ENCODE measurements around the gene SUCNR1.
"Not testable (repeated sequence)": the region's sequence is repeated elsewhere in the genome, so short reads cannot be mapped to it uniquely, and the experiment has no call there.

SUCNR1 gene

GRCh38 chr3:151919446-151919845 is 46.0 kb downstream of the SUCNR1 start:
- TF ChIP-seq, protein P1, sequence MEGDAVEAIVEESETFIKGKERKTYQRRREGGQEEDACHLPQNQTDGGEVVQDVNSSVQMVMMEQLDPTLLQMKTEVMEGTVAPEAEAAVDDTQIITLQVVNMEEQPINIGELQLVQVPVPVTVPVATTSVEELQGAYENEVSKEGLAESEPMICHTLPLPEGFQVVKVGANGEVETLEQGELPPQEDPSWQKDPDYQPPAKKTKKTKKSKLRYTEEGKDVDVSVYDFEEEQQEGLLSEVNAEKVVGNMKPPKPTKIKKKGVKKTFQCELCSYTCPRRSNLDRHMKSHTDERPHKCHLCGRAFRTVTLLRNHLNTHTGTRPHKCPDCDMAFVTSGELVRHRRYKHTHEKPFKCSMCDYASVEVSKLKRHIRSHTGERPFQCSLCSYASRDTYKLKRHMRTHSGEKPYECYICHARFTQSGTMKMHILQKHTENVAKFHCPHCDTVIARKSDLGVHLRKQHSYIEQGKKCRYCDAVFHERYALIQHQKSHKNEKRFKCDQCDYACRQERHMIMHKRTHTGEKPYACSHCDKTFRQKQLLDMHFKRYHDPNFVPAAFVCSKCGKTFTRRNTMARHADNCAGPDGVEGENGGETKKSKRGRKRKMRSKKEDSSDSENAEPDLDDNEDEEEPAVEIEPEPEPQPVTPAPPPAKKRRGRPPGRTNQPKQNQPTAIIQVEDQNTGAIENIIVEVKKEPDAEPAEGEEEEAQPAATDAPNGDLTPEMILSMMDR (IDR thresholded peaks at IDR 0.05; ENCODE audit: control insufficient read depth, insufficient read depth, low read depth, low read length, missing control alignments), result no peak
- DNase-seq (ENCODE audit: low read depth), result no peak
- H3K4me3 ChIP-seq (ENCODE audit: control insufficient read depth, low read depth, low read length), result no peak overlapping the region

DNA sequence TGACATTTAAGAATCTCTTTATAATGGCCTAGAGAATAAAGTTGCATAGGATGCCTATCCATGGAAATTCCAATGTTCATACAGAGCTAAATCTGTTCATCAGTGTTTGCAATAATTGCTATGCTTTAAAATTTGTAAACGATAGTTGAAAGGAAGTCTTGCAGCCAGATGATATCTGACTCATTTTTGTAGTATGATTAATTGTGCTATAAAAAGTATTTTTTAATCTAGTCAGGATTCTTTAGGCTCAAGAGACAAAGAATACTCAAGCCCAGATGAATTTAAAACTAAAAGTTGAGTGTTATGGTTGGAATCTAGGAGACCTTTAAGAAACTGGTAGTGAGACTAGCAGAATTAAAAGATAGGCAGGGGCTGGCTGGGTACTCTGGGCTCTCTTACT is 50.5 kb downstream of the SUCNR1 start:
- TF ChIP-seq, protein P1 (IDR thresholded peaks at IDR 0.05; ENCODE audit: control insufficient read depth, insufficient read depth, low read depth, low read length, missing control alignments), result no peak
- peak; percentile 41 for DNase-seq (ENCODE audit: low read depth)
- H3K4me3 ChIP-seq (ENCODE audit: control insufficient read depth, low read depth, low read length), result no peak overlapping the region

DNA sequence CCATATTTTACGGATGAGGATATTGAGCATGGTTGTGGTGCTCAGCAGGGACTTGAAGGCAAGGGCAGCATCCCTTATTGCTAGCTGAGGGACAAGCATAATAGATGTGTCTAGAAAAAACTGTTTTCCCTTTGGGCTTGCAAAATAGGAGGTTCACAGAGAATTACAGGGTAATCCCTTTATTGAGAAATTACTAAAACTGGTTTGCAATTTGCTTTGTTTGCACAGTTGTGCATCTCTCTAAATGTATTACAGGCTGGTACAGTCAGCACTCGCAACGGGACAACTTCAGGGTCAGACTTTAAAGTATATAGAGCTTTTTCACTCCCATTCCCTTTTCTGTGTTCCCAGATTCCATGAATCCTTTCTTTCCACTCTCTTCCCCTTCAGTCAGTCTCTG is 51.3 kb downstream of the SUCNR1 start:
- TF ChIP-seq, protein P1 (IDR thresholded peaks at IDR 0.05; ENCODE audit: control insufficient read depth, insufficient read depth, low read depth, low read length, missing control alignments), result no peak
- H3K4me3 ChIP-seq (ENCODE audit: control insufficient read depth, low read depth, low read length), result no peak overlapping the region
- no peak for DNase-seq (ENCODE audit: low read depth)

DNA sequence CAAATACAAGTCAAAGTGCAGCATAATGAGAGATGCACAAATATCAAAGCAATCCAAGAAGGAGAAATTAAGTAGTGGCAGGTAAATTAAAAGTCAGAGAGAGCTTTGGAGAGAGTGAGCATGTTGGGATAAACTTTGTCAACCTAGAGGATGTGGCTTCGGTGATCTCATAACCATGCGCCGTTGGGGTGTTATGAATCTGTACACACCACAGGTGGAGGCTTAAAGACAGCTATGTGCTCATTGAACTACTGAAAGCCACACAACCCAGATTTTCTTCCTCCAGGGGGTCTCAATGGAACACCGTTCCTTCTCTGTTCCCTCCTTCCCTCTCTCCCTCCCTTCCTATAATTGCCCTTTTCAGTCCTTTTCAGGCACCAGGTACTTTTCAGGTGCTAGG is 52.0 kb downstream of the SUCNR1 start:
- TF ChIP-seq, protein P1 (IDR thresholded peaks at IDR 0.05; ENCODE audit: control insufficient read depth, insufficient read depth, low read depth, low read length, missing control alignments), result no peak
- H3K4me3 ChIP-seq (ENCODE audit: control insufficient read depth, low read depth, low read length), result no peak overlapping the region
- no peak for DNase-seq (ENCODE audit: low read depth)

- no peak overlapping the region for H3K4me3 ChIP-seq (ENCODE audit: control insufficient read depth, low read depth, low read length)
- peak; percentile 81 for DNase-seq (ENCODE audit: low read depth)
- TF ChIP-seq, protein P1 (IDR thresholded peaks at IDR 0.05; ENCODE audit: control insufficient read depth, insufficient read depth, low read depth, low read length, missing control alignments), result no peak
Measured at GRCh38 chr3:151925876-151926275, 52.4 kb downstream of the SUCNR1 start.

DNA sequence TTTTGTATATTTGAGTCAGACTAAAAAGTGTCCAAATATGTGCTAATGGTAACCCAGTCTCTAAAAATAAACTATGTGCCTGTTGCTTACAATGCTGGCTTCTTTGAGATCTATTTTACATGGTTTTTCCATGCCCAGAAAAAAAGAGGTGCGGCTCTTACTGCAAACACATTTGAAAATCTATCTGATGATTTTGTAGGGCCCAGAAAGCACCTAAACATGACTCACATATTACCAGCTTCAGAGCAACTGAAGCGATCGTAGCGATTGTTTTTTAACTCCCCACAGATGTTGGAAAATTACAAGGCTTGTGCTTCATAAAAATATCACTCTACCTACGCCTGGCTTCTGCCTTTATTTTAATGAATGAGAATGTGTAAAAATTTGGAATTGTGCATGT is 53.5 kb downstream of the SUCNR1 start:
- peak; percentile 72 for DNase-seq (ENCODE audit: low read depth)
- TF ChIP-seq, protein P1 (IDR thresholded peaks at IDR 0.05; ENCODE audit: control insufficient read depth, insufficient read depth, low read depth, low read length, missing control alignments), result no peak
- no peak overlapping the region for H3K4me3 ChIP-seq (ENCODE audit: control insufficient read depth, low read depth, low read length)

- not testable (repeated sequence) for H3K4me3 ChIP-seq (ENCODE audit: control insufficient read depth, low read depth, low read length); DNase-seq (ENCODE audit: low read depth)
Measured at GRCh38 chr3:151927915-151928525, 54.6 kb downstream of the SUCNR1 start.
